COLO668 (cell line): ENCODE data around the gene ENTR1.

ENCODE experiments used
- DNase-seq: peaks from one replicate; lab custom pipeline; 2025; ENCODE audit not compliant: unreplicated experiment; lab: John Stamatoyannopoulos, UW

ENTR1 gene, protein sequence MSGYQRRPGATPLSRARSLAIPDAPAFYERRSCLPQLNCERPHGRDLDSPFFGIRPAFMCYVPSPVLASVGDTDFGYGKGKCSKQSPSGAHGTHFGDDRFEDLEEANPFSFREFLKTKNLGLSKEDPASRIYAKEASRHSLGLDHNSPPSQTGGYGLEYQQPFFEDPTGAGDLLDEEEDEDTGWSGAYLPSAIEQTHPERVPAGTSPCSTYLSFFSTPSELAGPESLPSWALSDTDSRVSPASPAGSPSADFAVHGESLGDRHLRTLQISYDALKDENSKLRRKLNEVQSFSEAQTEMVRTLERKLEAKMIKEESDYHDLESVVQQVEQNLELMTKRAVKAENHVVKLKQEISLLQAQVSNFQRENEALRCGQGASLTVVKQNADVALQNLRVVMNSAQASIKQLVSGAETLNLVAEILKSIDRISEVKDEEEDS

DNA sequence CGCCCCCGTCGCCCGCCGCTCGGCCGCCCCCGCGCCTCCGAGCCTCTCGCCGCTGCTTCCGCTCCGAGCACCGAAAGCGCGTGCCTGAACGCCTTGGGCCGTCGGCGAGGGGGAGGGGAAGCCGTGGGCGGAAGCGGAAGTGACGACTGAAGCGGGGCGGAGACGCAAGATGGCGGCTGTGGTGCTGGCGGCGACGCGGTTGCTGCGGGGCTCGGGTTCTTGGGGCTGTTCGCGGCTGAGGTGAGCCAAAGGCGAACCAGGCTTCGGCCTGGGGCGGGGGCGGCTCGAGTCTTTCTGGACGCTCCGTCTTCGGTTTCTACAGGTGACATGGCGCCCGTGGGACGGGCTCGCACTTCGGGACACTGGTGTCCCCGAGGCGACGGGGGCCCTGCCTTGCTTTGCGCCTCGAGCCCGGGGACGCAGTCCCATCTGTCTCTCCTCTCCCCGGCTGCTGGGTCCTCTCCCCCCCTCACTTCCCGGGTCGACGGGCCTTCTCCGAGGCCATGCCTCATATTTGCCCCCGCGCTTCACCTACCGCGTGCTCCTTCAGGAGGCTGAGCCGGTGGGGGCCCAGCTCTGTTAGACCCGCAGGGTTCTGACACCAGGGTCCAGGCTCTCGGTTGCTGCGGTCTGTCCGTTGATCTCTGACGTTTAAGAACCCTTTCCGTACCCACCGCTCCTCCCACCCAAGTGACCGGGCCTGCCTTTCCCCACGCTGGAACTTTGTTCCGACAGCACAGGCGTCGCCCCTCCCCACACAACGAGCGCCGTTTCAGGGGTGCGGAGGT lies at the start of gene ENTR1, which contains the start of gene PMPCA:
Gene ENTR1, minus strand, starts transcription at position 115 of the 788 bp plus-strand sequence. CDS start 217 bp downstream, outside the sequence.
Gene PMPCA, plus strand, starts transcription at position 159 of the 788 bp plus-strand sequence. Its CDS starts 11 bp downstream, at position 170.
- peak; percentile 92 for DNase-seq

DNA sequence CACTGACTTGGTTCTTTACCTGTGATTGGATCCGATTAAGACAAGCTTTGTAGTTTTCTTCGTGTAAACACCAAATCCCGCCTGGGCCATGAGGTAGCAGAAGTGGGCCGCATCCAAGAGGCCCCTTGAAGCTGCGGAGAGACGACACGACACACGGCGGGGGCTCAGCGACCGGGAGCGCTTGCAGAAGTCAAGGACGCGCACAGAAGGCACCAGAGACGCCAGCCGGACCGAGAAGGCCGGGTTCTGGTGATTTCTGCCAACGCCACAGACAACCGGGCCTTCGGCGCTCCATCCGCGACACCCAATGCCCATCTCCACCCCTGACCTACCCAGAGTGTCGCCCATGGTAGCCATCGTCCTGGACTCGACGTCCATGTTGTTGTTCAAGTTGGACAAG lies 49.0 kb upstream of the ENTR1 start:
- DNase-seq: no peak

DNA sequence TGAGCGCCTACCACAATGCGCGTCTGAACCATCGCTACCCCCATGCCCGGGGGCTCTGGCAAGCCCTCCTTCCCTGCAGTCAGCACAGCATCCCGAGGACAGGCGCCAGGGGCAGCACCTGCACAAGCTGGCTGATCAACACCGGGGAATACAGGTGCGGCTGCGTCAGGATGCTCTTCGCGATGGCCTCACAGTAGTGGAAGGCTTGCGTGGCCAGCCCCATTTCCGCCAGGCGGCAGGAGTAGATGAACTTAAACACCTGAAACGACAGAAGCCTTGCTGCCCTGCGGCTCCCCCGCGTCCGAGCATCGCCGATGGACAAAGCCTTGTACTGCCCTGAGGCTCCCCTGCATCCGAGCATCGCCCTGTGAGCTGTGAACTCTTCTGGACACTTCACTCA lies 46.9 kb upstream of the ENTR1 start:
- no peak for DNase-seq

DNA sequence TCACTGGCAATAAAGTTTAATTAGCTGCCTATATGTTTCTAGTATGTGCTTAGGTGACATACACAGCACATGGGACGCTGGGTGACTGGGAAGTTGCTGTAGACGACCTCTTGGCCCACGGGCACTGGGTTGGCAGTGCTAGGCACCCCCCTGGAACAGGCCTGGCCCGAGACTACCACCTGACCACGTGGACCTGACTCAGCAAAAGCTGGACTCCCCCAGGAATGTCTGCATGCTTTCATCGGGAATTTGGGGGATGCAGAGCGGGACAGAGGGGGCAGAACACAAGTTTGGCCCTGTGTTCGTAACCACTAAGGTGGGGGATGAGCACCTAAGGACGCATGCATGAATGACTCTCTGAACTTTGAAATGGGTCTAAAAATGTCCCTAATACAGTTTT lies 45.8 kb upstream of the ENTR1 start:
- DNase-seq: no peak

DNA sequence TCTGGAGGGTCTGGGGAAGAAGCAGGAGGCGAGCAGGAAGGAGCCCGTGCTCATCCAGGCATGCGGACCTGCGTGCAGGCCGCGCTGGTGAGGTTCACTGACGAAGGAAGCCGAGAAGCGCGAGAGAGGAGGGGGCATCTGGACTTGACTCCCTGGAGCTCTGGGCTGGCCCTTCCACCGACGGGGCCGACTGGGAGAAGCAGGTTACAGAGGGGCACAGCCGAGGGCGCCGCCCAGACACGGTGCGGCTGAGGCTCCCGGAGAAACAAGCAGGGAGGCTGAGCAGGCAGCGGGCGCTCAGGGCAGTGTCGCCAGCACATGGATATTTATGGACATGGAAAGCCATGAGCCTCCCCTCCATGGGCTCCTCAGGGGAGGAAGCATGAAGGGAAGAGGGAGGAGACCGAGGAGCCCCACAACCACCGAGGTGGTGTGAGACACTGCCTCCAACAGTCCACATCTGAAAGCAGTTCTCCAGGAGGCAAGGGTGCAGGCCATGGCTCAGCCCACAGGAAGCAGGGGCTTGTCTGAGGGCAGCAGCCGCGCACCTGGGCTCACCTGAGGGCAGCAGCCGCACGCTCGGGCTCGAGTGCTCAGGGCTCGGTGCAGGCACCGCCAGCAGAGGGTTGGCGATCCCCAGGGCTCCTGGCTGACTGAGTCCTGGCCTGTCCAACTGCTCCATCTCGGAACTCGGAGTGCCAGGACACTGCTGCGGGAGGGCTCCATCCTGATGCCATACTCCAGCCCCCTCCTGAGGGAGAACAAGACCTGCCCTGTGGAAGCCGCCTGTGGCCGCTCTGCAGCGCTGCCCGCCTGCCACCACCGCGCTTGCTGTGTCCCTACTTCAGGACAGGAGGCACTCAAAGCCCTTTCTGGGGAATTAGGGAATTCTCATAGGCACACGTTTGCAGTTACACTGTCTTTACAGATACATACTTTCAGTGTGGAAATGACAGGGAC lies 44.9 kb upstream of the ENTR1 start:
- DNase-seq: no peak

DNA sequence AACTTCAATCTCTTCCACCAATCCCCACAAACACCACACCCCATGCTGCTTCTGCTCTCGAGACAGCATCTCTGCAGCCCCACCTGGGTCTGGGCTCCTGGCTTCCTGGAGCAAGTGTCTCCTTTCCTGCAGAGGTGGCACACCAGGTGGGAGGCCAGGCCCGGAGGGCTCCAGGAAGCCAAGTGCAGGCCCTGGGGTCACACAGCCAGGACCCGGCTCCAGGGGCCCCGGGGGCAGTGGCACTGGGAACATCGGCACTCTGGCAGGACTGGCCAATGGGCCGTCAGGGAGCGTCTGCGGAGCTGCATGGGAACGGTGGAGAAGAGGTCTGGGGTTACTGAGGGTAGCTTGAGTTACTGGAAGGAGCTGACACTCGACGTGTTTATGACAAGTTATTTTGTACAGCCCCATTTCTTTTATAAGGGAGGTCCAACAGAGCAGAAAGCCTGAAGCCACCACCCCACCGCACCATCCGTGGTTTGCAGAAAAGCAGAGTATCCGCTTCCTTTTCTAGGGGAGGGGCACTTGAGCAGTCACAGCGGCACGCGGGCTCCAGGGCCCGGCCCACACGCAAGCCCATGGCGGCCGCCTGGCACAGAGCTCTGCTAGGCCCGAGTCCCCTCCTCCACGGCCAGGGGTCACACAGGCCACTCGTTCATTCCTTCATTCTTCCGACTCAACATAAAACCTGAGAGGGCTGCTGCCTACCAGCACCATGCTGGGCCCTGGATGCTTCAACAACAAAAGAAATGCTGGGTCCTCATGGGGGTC lies 43.8 kb upstream of the ENTR1 start:
- DNase-seq: no peak

DNA sequence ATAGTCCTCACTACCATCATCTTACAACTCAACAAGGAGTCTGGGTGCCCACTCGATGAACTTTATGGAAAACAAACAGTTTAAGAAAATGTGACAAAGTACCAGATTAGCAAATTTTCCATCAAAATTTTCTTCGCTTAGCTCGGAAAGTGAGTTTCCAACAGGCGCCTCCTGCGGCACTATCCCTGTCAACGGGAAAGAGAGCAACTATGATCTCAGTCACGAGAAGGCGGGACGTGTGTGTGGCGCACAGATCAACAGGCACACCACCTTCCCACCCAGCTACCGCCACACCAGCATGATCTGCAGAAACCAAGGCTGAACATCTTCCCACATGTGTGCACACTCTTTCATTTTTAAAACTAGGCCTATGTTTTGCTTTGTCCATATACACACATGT lies 42.9 kb upstream of the ENTR1 start:
- no peak for DNase-seq

DNA sequence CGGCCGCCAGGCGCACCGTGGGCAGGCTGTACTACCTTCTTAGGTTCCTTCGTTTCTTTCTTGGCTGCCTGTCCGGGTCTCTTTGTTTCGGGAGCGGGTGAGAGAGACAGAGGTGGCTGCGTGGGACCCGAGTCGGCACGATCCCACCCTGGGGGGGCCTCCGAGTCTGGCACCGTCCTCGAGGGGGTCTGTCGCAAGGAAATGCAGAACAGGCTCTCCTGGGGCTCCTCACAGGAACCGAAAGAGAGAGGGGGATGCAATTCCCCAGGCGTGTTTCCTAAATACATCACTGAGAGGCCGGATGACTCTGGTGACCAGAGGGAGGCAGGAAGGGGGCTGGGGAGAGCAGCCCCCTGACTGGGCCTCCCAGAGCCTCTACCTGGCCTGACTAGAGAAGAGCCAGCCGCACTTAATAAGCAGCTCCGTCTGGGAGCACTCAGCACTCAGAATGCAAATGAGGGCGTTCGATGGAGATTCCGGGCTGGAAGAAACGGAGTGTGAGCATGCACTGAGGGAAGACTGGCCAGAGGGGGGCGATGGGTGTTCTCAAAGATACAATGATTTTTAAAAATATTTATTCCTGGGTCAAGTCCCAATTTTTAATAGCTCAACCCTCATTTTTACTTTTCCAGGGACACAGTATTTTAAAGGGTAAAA lies 40.9 kb upstream of the ENTR1 start:
- DNase-seq: no peak

DNA sequence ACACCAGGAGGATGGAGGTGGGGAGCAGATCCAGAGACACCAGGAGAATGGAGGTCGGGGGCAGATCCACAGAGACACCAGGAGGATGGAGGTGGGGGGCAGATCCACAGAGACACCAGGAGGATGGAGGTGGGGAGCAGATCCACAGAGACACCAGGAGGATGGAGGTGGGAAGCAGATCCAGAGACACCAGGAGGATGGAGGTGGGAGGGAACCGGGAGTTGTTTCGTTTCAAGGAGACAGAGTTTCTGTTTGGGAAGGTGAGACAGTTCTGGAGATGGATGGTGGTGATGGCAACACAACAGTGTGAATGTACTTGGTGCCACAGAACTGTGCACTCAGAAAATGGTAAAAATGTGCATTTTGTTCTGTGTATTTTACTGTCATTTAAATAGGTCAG lies 38.2 kb upstream of the ENTR1 start:
- DNase-seq: no peak

DNA sequence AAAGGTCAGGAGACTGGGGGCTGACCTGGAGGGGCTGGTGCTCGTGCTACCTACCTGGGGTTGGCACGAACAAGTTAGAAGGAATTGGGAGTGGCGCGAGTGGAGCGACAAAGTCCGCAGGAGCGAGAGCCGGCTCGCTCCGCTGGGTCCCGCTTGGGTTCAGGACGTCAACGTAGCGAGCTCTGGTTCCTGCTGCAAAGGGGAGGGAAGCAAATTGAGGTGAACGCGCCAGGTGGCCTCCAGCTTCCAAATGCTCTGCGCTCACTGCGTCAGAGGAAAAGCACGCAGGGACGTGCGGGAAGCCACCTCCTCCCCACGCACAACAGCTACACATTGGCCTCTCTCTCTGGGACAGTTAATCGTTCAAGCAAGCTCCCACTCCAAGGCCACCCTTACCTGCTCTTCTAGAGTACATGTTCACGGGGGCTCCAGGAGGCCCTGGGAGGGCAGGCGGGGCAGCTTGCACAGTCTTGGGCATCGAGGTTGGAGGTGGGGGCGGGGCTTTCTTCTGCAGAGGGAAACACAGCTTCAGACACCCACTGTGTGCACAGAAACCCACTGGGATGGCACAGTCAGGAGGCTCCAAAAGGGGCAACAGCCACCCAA lies 36.9 kb upstream of the ENTR1 start:
- DNase-seq: no peak

DNA sequence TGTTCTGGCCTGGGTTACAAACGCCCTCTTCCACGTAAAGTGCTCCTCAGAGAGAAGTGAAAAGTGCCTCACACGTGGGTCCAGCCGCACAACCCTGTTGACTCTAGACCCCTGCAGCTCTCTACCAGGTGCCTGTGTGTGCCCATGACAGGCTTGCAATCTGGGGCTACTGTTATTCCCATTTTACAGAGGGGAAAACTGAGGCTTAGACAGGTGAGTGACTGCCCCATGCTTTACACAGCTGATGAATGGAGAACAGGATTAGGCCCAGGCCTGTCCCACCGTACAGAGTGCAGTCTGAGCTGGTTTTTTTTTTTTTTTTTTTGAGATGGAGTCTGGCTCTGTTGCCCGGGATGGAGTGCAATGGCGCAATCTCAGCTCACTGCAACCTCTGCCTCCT lies 35.4 kb upstream of the ENTR1 start:
- no peak for DNase-seq

DNA sequence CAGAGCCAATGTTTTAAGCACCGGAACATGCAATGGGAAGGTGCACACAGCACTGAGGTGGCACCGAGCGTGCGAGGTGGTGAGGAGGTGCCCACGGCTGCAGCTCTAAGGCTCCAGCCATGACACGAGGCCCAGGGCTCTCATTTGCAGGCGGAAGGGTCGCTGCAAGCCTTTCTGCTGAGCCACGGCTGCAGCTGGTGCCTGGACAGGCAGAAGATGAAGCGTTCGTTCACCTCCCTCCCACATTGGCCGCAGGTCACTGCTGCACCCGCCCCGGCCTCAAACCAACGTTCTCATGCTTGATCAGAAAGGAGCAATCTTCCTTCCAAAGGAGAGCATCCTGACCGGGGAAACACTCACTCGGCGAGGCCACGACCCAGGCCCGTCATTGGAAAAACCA lies 33.7 kb upstream of the ENTR1 start:
- DNase-seq: no peak

DNA sequence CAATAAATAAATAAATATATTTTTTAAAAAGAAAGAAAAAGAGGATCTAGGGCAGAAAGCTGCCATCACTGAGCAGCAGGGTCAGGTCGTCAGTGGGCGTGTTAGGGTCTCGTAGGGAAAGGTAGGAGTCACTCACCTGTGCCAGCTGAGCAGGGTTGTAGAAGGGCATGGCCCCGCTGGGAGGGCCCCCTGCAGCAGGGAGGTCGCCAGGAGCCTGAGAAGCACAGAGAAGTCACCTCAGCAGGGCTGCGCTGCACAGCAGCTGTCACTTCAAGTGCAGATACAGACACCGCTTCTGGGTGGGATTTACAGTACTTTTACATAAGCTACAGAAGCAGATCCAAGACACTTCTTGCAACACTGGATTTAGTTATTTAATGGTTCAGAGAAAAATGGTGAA lies 33.3 kb upstream of the ENTR1 start:
- no peak for DNase-seq

DNA sequence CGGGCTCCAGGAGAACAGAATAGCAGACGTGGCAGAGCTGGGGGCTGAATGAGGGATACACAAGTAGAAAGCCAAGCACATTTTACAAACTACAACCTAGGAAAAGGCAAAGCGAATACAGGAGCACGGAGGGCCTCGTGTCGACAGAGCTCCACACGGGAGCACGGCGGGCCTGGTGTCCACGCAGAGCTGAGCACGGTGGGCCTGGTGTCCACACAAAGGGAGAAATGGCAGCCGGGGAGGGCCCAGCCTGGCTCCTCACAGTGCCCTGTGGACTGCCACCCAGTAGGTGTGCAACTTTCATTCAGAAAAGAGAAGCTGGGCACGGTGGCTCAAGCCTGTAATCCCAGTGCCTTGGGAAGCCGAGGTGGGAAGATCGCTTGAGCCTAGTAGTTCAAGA lies 32.7 kb upstream of the ENTR1 start:
- DNase-seq: no peak

DNA sequence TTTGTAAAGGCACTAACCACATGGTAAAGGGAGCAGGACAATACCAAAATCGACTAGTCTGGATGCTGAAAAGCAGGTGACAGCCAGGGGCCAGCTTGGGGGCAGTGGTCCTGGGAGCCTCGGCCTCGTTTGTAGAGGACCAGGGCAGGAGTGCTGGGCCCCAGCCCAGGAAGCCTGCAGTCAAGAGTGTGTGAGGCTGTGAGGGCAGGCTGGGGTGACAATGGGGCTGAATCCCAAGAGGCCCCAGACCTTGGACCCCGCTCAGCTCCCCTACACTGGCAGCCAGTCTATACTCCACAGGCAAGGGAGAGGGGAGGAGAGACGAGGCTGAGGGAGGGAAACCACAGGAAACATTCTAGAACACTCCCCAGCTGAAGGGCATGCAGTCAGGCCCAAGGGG lies 31.9 kb upstream of the ENTR1 start:
- no peak for DNase-seq

DNA sequence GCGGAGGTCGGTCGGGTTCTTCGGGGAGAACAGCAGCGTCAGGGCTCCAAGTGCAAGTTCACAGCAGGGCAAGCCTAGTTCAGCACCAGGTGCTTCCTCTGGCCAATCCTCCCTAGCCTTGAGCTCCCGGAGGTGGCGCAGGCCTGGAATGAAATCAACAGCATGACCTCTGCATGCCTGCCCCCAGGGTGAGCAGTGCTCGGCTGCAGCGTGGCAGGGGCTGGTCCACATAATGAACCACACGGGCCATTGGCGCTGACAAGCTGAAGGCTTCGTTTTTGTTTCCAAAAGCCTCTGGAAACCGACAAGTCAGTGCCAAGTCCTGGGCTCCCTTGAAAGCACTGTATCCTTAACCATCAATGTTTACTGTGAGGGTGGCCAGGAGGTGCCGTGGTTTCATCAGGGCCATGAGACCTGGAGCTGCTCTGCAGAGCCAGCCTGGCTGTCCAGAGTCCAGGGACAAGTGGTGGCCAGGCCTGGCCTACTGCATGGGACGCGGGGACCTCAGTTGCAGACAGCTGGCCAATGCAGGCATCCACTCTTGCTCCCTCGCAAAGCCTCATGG lies 31.3 kb upstream of the ENTR1 start:
- DNase-seq: no peak

DNA sequence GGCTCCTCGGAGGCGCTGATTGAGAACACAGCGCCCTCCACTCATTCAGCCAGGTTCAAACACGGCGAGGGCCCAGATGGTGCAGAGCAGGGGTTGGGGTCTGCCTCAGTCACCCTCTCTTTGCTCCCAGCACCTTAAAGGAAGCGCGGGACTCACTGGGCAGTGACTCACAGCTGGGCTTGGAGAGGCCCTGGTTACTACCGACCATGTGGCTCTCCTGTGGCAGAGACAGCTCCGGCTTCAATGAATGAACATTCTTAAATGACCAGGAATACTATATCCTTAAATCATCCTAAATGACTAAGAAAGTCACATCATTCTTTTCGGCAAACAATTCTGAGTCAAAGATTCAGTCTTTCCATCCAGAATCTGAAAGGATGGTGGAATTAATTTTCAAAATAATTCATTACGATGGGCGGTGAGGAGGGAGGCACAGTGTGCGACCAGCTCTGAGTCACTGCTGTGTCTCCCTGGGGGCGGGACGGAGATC lies 30.8 kb upstream of the ENTR1 start:
- no peak for DNase-seq

DNA sequence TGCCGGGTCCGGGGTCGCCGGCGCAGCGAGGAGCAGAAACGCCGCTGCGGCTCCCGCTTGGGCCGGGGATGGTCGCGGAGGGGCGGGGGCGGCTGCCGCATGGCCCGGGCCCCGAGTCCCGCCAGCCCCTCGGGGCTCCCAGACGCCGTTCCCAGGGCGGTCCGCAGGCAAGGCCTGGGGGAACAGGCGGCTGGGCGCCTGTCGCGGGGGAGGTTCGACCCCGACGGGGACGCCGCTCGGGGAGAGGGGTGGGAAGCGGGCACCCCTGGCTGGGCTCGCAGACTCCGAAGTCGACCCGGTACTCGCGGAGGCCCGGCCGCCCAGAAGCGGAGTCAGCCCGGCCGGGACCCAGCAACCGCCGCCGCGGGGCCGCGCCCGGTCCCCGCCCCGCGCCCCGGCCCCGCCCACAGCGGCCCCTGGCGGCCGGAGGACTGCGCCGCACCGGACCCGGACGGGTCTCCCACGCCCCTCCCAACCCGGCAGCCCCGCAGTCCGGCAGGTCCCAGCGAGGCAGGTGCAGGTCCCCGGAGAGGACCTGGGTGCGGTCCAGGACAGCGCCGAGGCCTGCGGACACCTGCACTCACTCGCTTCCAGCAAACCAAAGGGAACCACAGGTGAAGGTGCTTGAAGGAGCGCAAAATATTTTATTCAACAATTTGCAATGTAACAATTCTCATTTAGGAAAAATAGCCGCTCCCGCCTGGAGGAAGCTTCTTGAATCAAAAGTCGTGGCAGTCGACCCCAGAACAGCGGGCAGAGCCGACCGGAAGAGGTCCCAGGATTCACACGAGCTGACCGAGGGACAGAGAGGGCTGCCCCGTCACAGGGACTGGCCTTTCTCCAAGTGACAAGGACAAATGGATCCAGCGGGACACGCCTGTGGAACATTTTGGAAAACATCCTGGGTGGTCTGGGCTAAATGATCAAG lies 29.3 kb upstream of the ENTR1 start, which contains the start of gene INPP5E:
Gene INPP5E, minus strand, starts transcription at position 365 of the 928 bp plus-strand sequence. CDS start 426 bp downstream, outside the sequence.
- peak; percentile 84 for DNase-seq
